ENCODE measurements around the gene ADARB1. TPM values are rescaled to one million over a fixed set of nuclear protein-coding genes. Genes with fewer than 3 reads are reported as not detected.

Gene ADARB1
- total RNA-seq, 4 donors from 2014 or later = 6.8 to 32.2 (median 17.3) TPM

DNA sequence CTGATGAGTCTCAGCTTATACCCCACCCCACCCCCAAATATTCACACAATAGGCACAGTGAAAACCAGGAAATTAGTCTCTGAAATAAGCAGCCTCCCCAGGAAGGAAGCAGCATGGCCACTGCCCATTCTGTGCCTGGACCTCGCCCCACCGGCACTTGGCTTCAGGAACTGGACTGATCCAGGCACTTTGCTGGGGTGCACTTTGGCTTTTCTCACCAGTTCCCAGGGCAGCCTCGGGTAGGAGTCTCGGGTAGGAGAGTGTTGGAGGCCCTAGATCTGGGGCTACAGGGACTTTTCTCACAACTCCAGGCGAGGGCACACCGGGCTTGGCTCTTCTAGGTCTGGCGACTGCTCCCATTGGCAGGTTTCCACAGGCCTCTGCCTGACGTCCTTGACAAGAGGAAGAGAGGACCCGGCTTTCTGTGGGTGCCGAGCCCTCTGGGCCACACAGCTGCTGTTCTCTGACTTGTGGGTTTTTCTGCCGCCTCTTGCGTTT lies 18.7 kb downstream of the ADARB1 start:
- Histone ChIP-seq H3K9me3 (no peaks in the 10 kb centered on the region), H3K36me3 (no peaks in the 10 kb centered on the region), H3K27me3 (no peaks in the 10 kb centered on the region), H3K27ac (peak overlapping the region; percentile 10 to 43 (median 21)), H3K4me3 (peak overlapping the region in 1 of 4 donors; percentile 10), H3K4me1 (peaks cover 0 to 18% (median 6%) of the 10 kb centered on the region in 4 donors)
- in situ Hi-C loops (cut with MboI; ENCODE audit: low pct_ligation_motif_present in 1 of 4, low pct_unique_long_range_greater_than_20kb in 1 of 4, low sequenced_read_pairs in 3 of 4) (no loop called here), intact Hi-C loops (cut with DNase I; ENCODE audit: low total_unique reads) (no loop called here)
- no peak for TF ChIP-seq POLR2AphosphoS5 (IDR thresholded peaks at IDR 0.05)
- TF ChIP-seq, protein P1, sequence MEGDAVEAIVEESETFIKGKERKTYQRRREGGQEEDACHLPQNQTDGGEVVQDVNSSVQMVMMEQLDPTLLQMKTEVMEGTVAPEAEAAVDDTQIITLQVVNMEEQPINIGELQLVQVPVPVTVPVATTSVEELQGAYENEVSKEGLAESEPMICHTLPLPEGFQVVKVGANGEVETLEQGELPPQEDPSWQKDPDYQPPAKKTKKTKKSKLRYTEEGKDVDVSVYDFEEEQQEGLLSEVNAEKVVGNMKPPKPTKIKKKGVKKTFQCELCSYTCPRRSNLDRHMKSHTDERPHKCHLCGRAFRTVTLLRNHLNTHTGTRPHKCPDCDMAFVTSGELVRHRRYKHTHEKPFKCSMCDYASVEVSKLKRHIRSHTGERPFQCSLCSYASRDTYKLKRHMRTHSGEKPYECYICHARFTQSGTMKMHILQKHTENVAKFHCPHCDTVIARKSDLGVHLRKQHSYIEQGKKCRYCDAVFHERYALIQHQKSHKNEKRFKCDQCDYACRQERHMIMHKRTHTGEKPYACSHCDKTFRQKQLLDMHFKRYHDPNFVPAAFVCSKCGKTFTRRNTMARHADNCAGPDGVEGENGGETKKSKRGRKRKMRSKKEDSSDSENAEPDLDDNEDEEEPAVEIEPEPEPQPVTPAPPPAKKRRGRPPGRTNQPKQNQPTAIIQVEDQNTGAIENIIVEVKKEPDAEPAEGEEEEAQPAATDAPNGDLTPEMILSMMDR (IDR thresholded peaks at IDR 0.05) = no peak
- no peak for TF ChIP-seq POLR2A (IDR thresholded peaks at IDR 0.05)
- no peak for TF ChIP-seq EP300 (IDR thresholded peaks at IDR 0.05; ENCODE audit: low read depth)
- DNase-seq = no peak
- 69% methylated on average over 12 of the region's 12 CpGs; no CpG with 5 or more reads in 1 of the 2 donors for whole genome bisulfite sequencing, 2 donors (ENCODE audit: low coverage in 1 of 2)

DNA sequence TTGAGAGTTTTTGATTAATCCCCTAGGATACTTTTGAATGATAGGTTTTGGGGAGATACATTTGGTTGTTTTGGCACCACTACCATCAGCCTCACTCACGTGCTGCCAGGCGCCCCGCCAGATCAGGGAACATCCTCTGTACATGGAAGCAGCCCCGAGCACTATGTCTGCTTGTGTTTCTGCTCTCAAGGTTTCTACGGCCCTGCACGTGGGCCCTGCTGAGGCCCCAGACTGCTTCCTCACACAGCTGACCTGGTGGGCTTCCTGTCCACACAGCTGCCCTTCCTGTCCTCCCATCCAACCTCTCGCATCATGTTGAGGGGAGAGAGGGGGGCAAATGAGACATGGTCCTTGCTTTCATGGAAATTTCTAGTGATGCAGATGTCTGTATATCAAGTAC lies 20.0 kb downstream of the ADARB1 start:
- H3K27me3 ChIP-seq = no peaks in the 10 kb centered on the region
- TF ChIP-seq EP300 (IDR thresholded peaks at IDR 0.05; ENCODE audit: low read depth) = no peak

DNA sequence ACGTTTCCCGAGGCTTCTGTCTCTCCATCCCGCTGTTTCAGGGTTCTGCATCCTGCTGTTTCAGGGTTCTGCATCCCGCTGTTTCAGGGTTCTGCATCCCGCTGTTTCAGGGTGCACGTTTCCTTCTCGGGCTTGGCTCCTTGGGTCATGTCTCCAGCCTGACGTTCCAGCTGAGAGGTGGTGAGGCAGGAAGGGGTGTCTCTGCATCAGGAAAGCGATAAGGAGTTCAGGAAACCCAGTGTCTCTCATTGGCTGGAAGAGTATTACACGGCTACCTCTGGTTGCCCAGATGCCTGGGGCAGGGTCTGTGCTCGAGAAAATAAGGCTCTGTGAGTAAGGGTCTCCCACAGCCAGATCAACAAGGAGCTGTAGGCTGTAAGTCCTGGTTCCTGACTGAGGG lies 21.1 kb downstream of the ADARB1 start:
- in situ Hi-C loops (cut with MboI; ENCODE audit: low pct_ligation_motif_present in 1 of 4, low pct_unique_long_range_greater_than_20kb in 1 of 4, low sequenced_read_pairs in 3 of 4) (no loop called here), intact Hi-C loops (cut with DNase I; ENCODE audit: low total_unique reads) (no loop called here)
- TF ChIP-seq POLR2AphosphoS5 (IDR thresholded peaks at IDR 0.05) (no peak), POLR2A (IDR thresholded peaks at IDR 0.05) (no peak), EP300 (IDR thresholded peaks at IDR 0.05; ENCODE audit: low read depth) (no peak)
- TF ChIP-seq, protein P1 (IDR thresholded peaks at IDR 0.05) = no peak
- Histone ChIP-seq H3K27ac (no peak overlapping the region), H3K4me3 (no peak overlapping the region), H3K27me3 (no peaks in the 10 kb centered on the region), H3K36me3 (no peaks in the 10 kb centered on the region), H3K4me1 (peaks cover 0 to 18% (median 6%) of the 10 kb centered on the region in 4 donors), H3K9me3 (no peaks in the 10 kb centered on the region)
- DNase-seq = no peak
- 85 to 90% methylated on average over 6 to 11 of the region's 11 CpGs for WGBS, 2 donors (ENCODE audit: low coverage in 1 of 2)

More for the DNA sequence above, 20.0 kb downstream of the ADARB1 start:
- in situ Hi-C loops (cut with MboI; ENCODE audit: low pct_ligation_motif_present in 1 of 4, low pct_unique_long_range_greater_than_20kb in 1 of 4, low sequenced_read_pairs in 3 of 4) = no loop called here
- H3K4me3 ChIP-seq = no peak overlapping the region
- peaks cover 0 to 18% (median 6%) of the 10 kb centered on the region in 4 donors for H3K4me1 ChIP-seq
- WGBS, 2 donors (ENCODE audit: low coverage in 1 of 2) = 76 to 80% methylated on average over 6 to 7 of the region's 7 CpGs
- H3K9me3 ChIP-seq = no peaks in the 10 kb centered on the region
- no peaks in the 10 kb centered on the region for H3K36me3 ChIP-seq
- no peak overlapping the region for H3K27ac ChIP-seq
- intact Hi-C loops (cut with DNase I; ENCODE audit: low total_unique reads) = no loop called here
- no peak for DNase-seq

DNA sequence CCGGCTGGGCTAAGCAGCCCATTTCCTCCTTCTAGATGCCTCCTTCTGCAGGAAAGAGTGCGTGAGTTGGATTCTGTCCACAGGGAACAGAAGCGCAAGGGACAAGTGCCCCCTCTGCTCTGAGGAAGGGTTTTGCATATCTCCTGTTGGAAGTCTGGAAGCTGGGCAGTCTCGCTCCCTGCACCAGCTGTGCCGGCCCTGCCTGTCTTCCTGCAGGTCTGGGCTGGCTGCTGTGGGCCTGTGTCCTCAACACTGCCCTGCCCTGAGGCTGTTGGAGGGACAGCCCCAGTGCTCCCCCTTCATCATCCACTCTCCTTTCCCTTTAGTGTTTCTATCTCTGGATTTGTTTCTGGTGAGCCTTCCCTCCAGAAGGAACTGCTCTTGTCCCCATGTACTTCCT lies 21.8 kb downstream of the ADARB1 start:
- no peak for TF ChIP-seq POLR2A (IDR thresholded peaks at IDR 0.05)
- TF ChIP-seq EP300 (IDR thresholded peaks at IDR 0.05; ENCODE audit: low read depth) = no peak
- TF ChIP-seq POLR2AphosphoS5 (IDR thresholded peaks at IDR 0.05) = no peak
- TF ChIP-seq, protein P1 (IDR thresholded peaks at IDR 0.05) = no peak
- 87 to 100% methylated on average over 1 to 5 of the region's 5 CpGs for WGBS, 2 donors (ENCODE audit: low coverage in 1 of 2)
- peaks cover 0 to 18% (median 6%) of the 10 kb centered on the region in 4 donors for H3K4me1 ChIP-seq
- H3K9me3 ChIP-seq = no peaks in the 10 kb centered on the region
- in situ Hi-C loops (cut with MboI; ENCODE audit: low pct_ligation_motif_present in 1 of 4, low pct_unique_long_range_greater_than_20kb in 1 of 4, low sequenced_read_pairs in 3 of 4) (no loop called here), intact Hi-C loops (cut with DNase I; ENCODE audit: low total_unique reads) (no loop called here)
- no peaks in the 10 kb centered on the region for H3K36me3 ChIP-seq
- no peak overlapping the region for H3K27ac ChIP-seq
- H3K27me3 ChIP-seq = no peaks in the 10 kb centered on the region
- DNase-seq = no peak
- no peak overlapping the region for H3K4me3 ChIP-seq

Measured in transverse colon (tissue), 4 donors.